ENCODE data around the gene AURKAIP1.
"Not testable (repeated sequence)": the region's sequence is repeated elsewhere in the genome, so short reads cannot be mapped to it uniquely, and the experiment has no call there.

The AURKAIP1 gene

DNA sequence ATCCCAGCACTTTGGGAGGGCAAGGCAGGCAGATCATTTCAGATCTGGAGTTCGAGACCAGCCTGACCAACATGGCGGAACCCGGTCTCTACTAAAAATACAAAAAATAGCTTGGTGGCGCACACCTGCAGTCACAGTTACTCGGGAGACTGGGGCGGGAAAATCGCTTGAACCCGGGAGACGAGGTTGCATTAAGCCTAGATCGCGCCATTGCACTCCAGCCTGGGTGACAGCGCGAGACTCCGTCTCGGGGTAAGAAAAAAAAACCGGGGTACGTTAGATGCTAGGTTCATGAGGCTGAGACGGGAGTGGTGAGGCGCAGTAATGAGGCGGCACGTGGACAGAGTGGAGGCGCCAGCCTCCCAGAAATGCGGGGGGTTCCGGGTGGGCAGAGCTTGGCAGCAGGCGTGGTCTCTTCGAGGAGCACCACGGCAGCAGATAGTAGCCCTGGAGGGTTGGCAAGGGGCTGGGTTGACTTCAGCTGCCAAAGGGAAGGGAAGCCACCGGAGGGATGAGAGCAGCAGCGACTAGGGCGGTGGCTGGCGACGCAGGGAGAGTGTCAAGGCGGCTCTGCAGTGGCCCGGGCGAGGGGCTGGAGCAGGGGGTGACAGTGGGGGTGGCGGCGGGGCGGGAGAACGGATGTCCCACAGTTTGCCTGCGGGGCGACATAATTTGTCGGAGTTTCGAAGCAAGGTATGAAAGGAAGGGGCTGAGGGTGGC lies 31.3 kb upstream of the AURKAIP1 start:
- DNase-seq, result no peak

DNA sequence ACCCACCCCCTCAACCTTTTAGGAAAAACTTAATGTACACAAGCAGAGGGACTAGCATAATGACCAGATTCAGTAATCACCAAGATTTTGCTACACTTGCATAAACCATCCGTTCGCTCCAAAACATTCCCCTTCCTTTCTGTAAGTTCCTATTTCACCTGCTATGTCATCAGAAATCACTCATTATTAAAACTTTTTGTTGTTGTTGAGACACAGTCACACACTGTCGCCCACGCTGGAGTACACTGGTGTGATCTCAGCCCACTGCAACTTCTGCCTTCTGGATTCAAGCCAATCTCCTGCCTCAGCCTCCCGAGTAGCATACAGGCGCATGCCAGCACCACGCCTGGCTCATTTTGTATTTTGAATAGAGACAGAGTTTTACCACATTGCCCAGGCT lies 28.6 kb upstream of the AURKAIP1 start:
- DNase-seq, result no peak

- DNase-seq, result not testable (repeated sequence)
Measured at GRCh38 chr1:1402901-1403392, 27.9 kb upstream of the AURKAIP1 start.

GRCh38 chr1:1402072-1402900 lies 27.3 kb upstream of the AURKAIP1 start:
- DNase-seq, result peak; percentile 3

- no peak for DNase-seq
Measured at GRCh38 chr1:1401457-1402010, 26.5 kb upstream of the AURKAIP1 start.

- DNase-seq, result no peak
Measured at GRCh38 chr1:1400576-1401456, 25.8 kb upstream of the AURKAIP1 start.

GRCh38 chr1:1399872-1400575 lies 25.0 kb upstream of the AURKAIP1 start:
- no peak for DNase-seq

- DNase-seq, result peak; percentile 90
Measured at GRCh38 chr1:1399187-1399871, 24.3 kb upstream of the AURKAIP1 start, which contains the start of gene CCNL2. Gene CCNL2, minus strand, starts transcription at chr1:1399335. Its CDS starts 29 bp downstream, at chr1:1399306.

- no peak for DNase-seq
Measured at GRCh38 chr1:1398677-1399186, 23.7 kb upstream of the AURKAIP1 start.

GRCh38 chr1:1397839-1398523 lies 23.0 kb upstream of the AURKAIP1 start:
- no peak for DNase-seq

DNA sequence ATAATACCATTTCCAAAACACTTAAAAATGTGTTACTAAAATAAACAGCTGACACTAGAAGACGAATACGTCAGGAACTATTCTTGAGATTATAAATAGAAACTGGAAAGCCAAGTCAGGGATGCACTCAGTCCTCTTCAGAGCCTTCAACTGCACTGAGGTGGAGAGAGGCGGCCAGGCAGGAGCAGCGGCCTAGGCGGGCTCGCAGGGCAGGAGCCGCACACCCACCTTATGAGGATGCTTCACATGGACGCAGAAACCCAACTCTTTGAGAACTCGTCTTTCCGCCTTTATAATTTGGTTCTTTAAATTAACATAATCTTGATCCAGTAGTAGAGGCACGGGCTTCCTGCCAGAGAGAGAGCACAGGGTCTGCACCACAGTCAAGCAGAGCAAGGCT lies 20.2 kb upstream of the AURKAIP1 start:
- no peak for DNase-seq

DNA sequence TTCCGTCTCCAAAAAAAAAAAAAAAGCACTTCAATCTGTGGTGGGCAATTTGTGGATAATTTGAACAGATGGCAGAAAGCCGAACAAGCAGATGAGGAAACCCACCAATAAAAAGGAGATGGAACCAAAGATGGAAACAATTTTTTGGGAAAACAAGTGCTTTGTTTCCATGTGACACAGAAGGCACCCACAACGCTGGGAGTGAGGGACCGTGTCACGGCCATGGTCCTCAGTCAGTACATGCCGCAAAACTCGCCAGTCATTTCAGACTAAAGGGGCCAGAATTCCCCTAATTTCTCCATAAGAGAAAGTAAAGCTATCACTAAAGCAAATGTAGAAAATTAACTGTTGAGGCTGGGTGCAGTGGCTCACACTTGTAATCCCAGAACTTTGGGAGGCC lies 19.1 kb upstream of the AURKAIP1 start:
- DNase-seq, result no peak

DNA sequence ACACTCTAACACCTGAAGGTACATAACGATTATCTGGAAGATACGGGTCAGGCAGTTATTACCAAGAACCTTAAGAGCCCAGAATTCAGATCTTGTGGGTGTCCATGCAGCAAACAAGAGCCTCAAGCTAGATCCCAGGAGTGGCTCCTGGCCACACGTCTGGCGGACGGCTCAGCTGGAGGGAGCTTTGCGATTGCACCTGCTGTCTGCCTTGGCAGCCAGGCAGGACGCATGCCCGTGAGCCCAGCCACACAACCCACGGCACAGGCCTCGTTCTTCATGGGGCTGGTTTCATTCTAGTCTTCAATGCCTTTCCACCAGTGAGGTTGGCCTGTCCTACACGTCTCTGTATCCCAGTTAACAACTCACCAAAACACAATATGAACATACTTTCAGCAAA lies 18.4 kb upstream of the AURKAIP1 start:
- no peak for DNase-seq

GRCh38 chr1:1393014-1393413 lies 18.0 kb upstream of the AURKAIP1 start:
- no peak for DNase-seq

GRCh38 chr1:1391225-1391624 lies 16.2 kb upstream of the AURKAIP1 start:
- no peak for DNase-seq

DNA sequence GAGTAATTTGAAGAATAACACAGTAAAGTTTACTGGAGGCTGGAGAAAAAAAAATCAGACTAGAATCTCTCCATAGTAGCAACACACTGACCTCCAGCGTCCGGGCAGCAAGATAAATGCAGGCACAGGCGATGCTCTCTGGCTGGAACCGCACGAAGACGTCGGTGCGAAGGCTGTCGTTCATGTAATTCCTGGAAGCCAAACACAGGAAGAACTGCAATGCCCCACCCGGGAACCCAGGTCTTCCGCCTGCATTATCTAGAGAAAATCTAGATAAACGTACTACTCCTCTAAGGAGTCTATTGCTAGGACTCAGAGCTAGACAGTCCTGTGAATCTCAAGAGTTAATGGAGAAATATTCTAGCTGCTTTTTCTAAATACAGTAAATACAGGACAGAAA lies 15.7 kb upstream of the AURKAIP1 start:
- DNase-seq, result no peak

GRCh38 chr1:1388078-1388472 lies 13.1 kb upstream of the AURKAIP1 start:
- no peak for DNase-seq

DNA sequence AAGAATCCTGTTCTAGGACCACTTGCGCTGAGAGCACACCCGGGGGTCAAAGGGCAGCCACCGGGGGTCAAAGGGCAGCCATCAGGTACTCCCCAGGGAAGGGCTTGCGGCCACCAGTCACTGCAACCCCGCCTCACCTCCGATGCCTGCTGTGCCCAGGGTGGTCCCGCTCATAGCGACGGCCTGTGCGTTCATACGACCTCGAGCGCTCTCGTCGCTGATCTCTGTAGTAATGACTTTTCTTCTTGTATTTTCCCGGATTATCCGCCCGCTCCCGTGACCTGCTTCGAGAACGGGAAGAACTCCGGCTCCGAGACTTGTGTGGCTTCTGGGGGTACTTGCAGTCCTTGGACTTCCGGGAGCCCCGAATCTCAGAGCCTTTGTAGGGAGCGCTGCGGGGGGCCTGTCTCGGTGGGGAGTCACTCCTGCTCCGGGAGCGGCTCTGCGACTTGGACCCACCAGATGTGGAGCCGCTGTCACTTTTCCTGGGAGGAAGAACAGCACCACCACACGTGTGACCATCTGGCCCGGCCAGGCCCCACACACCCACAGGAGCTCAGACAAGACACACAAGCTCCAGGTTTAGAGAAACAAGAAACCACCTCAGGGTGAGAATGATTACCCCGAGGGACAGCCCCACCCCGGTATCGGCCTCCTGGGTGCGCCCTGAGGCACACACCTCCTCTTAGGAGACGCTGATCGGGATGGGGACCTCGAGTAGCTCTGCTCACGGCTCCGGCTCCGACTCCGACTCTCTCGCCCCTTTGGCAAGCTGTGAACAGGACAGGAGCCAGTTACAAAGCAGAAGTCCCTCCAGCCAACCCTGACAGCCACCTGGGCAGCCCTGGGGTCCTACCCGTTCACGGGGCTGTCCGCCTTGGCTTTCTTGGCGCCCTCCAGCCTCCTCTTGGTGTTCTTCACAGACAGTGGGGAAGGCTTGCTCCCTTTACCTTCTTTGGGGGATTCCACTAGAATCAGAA lies 12.4 kb upstream of the AURKAIP1 start:
- DNase-seq, result no peak

GRCh38 chr1:1385931-1386330 lies 10.9 kb upstream of the AURKAIP1 start:
- no peak for DNase-seq

All from NCI-H774 (cell line).